ENCODE results near the gene WNK1. TPM values are rescaled to one million over a fixed set of nuclear protein-coding genes. Genes with fewer than 3 reads are reported as not detected.
"Not testable (repeated sequence)": the region's sequence is repeated elsewhere in the genome, so short reads cannot be mapped to it uniquely, and the experiment has no call there.

WNK1 gene
- total RNA-seq, 2 donors from 2014 or later = 150 to 252 TPM

- no peaks in the 10 kb centered on the region for H3K27me3 Mint-ChIP-seq
- peak overlapping the region; percentile 96 for H3K4me3 Mint-ChIP-seq
- H3K36me3 Mint-ChIP-seq (ENCODE audit: low read depth) = peaks cover 53% of the 10 kb centered on the region
- ATAC-seq (replicated peaks) = peak; percentile 23
- peaks cover 16% of the 10 kb centered on the region for H3K4me1 Mint-ChIP-seq
- H3K27ac Mint-ChIP-seq = peak overlapping the region; percentile 93
- no peaks in the 10 kb centered on the region for H3K9me3 Mint-ChIP-seq
Measured at GRCh38 chr12:754851-755562, 2.6 kb downstream of the WNK1 start.

GRCh38 chr12:759628-760027 lies 7.2 kb downstream of the WNK1 start:
- ATAC-seq (replicated peaks) = no peak
- peaks cover 71% of the 10 kb centered on the region for H3K36me3 Mint-ChIP-seq (ENCODE audit: low read depth)
- H3K9me3 Mint-ChIP-seq = peaks cover 3% of the 10 kb centered on the region
- peak overlapping the region; percentile 26 for H3K27ac Mint-ChIP-seq
- H3K27me3 Mint-ChIP-seq = no peaks in the 10 kb centered on the region
- peaks cover 36% of the 10 kb centered on the region for H3K4me1 Mint-ChIP-seq
- H3K4me3 Mint-ChIP-seq = peak overlapping the region; percentile 70

GRCh38 chr12:761256-761655 lies 8.9 kb downstream of the WNK1 start:
- peaks cover 3% of the 10 kb centered on the region for H3K9me3 Mint-ChIP-seq

GRCh38 chr12:765840-766239 lies 13.5 kb downstream of the WNK1 start:
- ATAC-seq (replicated peaks) = peak; percentile 40
- Mint-ChIP-seq H3K27me3 (no peaks in the 10 kb centered on the region), H3K9me3 (peaks cover 3% of the 10 kb centered on the region), H3K36me3 (ENCODE audit: low read depth) (peaks cover 49% of the 10 kb centered on the region), H3K27ac (no peak overlapping the region), H3K4me3 (no peak overlapping the region), H3K4me1 (peaks cover 30% of the 10 kb centered on the region)

More at GRCh38 chr12:761256-761655, 8.9 kb downstream of the WNK1 start:
- H3K27me3 Mint-ChIP-seq = no peaks in the 10 kb centered on the region
- ATAC-seq (replicated peaks) = no peak
- peak overlapping the region; percentile 59 for H3K27ac Mint-ChIP-seq
- peak overlapping the region; percentile 48 for H3K4me3 Mint-ChIP-seq
- peaks cover 60% of the 10 kb centered on the region for H3K36me3 Mint-ChIP-seq (ENCODE audit: low read depth)
- H3K4me1 Mint-ChIP-seq = peaks cover 42% of the 10 kb centered on the region

GRCh38 chr12:768434-768833 lies 16.1 kb downstream of the WNK1 start:
- ATAC-seq (replicated peaks) = no peak
- Mint-ChIP-seq H3K27ac (peak overlapping the region; percentile 27), H3K4me3 (peak overlapping the region; percentile 39), H3K36me3 (ENCODE audit: low read depth) (peaks cover 24% of the 10 kb centered on the region), H3K27me3 (no peaks in the 10 kb centered on the region), H3K4me1 (peaks cover 26% of the 10 kb centered on the region), H3K9me3 (no peaks in the 10 kb centered on the region)

- Mint-ChIP-seq H3K4me3 (peak overlapping the region; percentile 39), H3K4me1 (peaks cover 32% of the 10 kb centered on the region), H3K36me3 (ENCODE audit: low read depth) (peaks cover 17% of the 10 kb centered on the region), H3K9me3 (no peaks in the 10 kb centered on the region), H3K27ac (no peak overlapping the region), H3K27me3 (no peaks in the 10 kb centered on the region)
- ATAC-seq (replicated peaks) = no peak
Measured at GRCh38 chr12:770479-770878, 18.1 kb downstream of the WNK1 start.

GRCh38 chr12:772056-772697 lies 19.8 kb downstream of the WNK1 start:
- Mint-ChIP-seq H3K27ac (peak overlapping the region; percentile 43), H3K36me3 (ENCODE audit: low read depth) (peaks cover 11% of the 10 kb centered on the region), H3K27me3 (no peaks in the 10 kb centered on the region), H3K4me3 (peak overlapping the region; percentile 44), H3K9me3 (no peaks in the 10 kb centered on the region), H3K4me1 (peaks cover 37% of the 10 kb centered on the region)
- ATAC-seq (replicated peaks) = no peak

GRCh38 chr12:774051-774614 lies 21.8 kb downstream of the WNK1 start:
- Mint-ChIP-seq H3K4me1 (peaks cover 46% of the 10 kb centered on the region), H3K27ac (peak overlapping the region; percentile 3), H3K4me3 (peak overlapping the region; percentile 86), H3K36me3 (ENCODE audit: low read depth) (peaks cover 5% of the 10 kb centered on the region), H3K27me3 (no peaks in the 10 kb centered on the region), H3K9me3 (no peaks in the 10 kb centered on the region)
- ATAC-seq (replicated peaks) = no peak

GRCh38 chr12:775973-776771 lies 23.8 kb downstream of the WNK1 start:
- H3K27ac Mint-ChIP-seq = peak overlapping the region; percentile 52
- not testable (repeated sequence) for H3K27me3 Mint-ChIP-seq; H3K9me3 Mint-ChIP-seq; H3K36me3 Mint-ChIP-seq (ENCODE audit: low read depth); ATAC-seq (replicated peaks)
- peak overlapping the region; percentile 86 for H3K4me3 Mint-ChIP-seq
- H3K4me1 Mint-ChIP-seq = peaks cover 61% of the 10 kb centered on the region

GRCh38 chr12:776772-777373 lies 24.5 kb downstream of the WNK1 start:
- not testable (repeated sequence) for H3K9me3 Mint-ChIP-seq; H3K27me3 Mint-ChIP-seq; H3K36me3 Mint-ChIP-seq (ENCODE audit: low read depth)
- Mint-ChIP-seq H3K4me3 (peak overlapping the region; percentile 86), H3K27ac (peak overlapping the region; percentile 52), H3K4me1 (peaks cover 61% of the 10 kb centered on the region)
- ATAC-seq (replicated peaks) = peak; percentile 46

- Mint-ChIP-seq H3K9me3 (no peaks in the 10 kb centered on the region), H3K27ac (peak overlapping the region; percentile 43), H3K4me1 (peaks cover 55% of the 10 kb centered on the region), H3K36me3 (ENCODE audit: low read depth) (no peaks in the 10 kb centered on the region), H3K27me3 (no peaks in the 10 kb centered on the region), H3K4me3 (peak overlapping the region; percentile 86)
- no peak for ATAC-seq (replicated peaks)
Measured at GRCh38 chr12:777550-778047, 25.2 kb downstream of the WNK1 start.

- Mint-ChIP-seq H3K4me3 (peak overlapping the region; percentile 86), H3K27me3 (no peaks in the 10 kb centered on the region)
- no peak for ATAC-seq (replicated peaks)
Measured at GRCh38 chr12:778615-779014, 26.2 kb downstream of the WNK1 start.

GRCh38 chr12:779745-780734 lies 27.7 kb downstream of the WNK1 start:
- no peaks in the 10 kb centered on the region for H3K9me3 Mint-ChIP-seq
- no peaks in the 10 kb centered on the region for H3K27me3 Mint-ChIP-seq
- ATAC-seq (replicated peaks) = peak; percentile 73
- peak overlapping the region; percentile 85 for H3K27ac Mint-ChIP-seq
- H3K4me1 Mint-ChIP-seq = peaks cover 43% of the 10 kb centered on the region
- H3K36me3 Mint-ChIP-seq (ENCODE audit: low read depth) = no peaks in the 10 kb centered on the region
- H3K4me3 Mint-ChIP-seq = peak overlapping the region; percentile 86

More at GRCh38 chr12:778615-779014, 26.2 kb downstream of the WNK1 start:
- Mint-ChIP-seq H3K9me3 (no peaks in the 10 kb centered on the region), H3K4me1 (peaks cover 53% of the 10 kb centered on the region), H3K36me3 (ENCODE audit: low read depth) (no peaks in the 10 kb centered on the region), H3K27ac (peak overlapping the region; percentile 85)

Measured in activated T-helper 17 cell treated with anti-CD3 and anti-CD28 coated beads, Interleukin-2, amount 50 U/mL, for 72 hours (primary cell).